OCI-LY1 (cell line): ENCODE results near the gene POLR3F.

Source experiments
- H2AFZ ChIP-seq: fragments of 200-600 bp; sonication (generic), shearing (Covaris generic); 2 replicates; pipeline ENCODE4 v1.6.0; 2014; ENCODE audit warnings: antibody characterized with exemption, mild to moderate bottlenecking, low read length
- H3F3A ChIP-seq: fragments of 200-600 bp; sonication (generic), shearing (Covaris generic); 2 replicates; pipeline ENCODE4 v1.6.0; 2014; ENCODE audit warnings: mild to moderate bottlenecking, antibody characterized with exemption, low read length, moderate library complexity; ENCODE audit not compliant: insufficient read depth
- H3K27ac ChIP-seq: fragments of 200-600 bp; sonication (generic); 2 replicates; pipeline ENCODE4 v1.5.1; 2014; ENCODE audit warnings: low read length, mixed run types, mild to moderate bottlenecking, low read depth; ENCODE audit not compliant: poor library complexity, severe bottlenecking
- H3K27me3 ChIP-seq: fragments of 200-600 bp; sonication (generic); 2 replicates; pipeline ENCODE4 v1.6.0; 2014; ENCODE audit warnings: antibody characterized with exemption, mild to moderate bottlenecking, low read length, moderate library complexity; ENCODE audit not compliant: insufficient read depth
- H3K36me3 ChIP-seq: fragments of 200-600 bp; sonication (generic); 2 replicates; pipeline ENCODE4 v1.6.1; 2014; ENCODE audit warnings: mild to moderate bottlenecking, antibody characterized with exemption, low read length, moderate library complexity, mixed read lengths; ENCODE audit not compliant: insufficient read depth
- H3K4me1 ChIP-seq: fragments of 200-600 bp; sonication (generic); 2 replicates; pipeline ENCODE4 v1.5.1; 2014; ENCODE audit warnings: mild to moderate bottlenecking, low read length, moderate library complexity; ENCODE audit not compliant: insufficient read depth, severe bottlenecking
- H3K4me2 ChIP-seq: fragments of 200-600 bp; sonication (generic), shearing (Covaris generic); 2 replicates; pipeline ENCODE4 v1.6.1; 2014; ENCODE audit warnings: low read length
- H3K4me3 ChIP-seq: fragments of 200-600 bp; sonication (generic); 2 replicates; pipeline ENCODE4 v1.5.1; 2014; ENCODE audit warnings: low read length, low read depth, mild to moderate bottlenecking, mixed read lengths; ENCODE audit not compliant: poor library complexity, severe bottlenecking
- H3K79me2 ChIP-seq: fragments of 200-600 bp; shearing (Covaris generic); 2 replicates; pipeline ENCODE4 v1.6.1; 2016; ENCODE audit warnings: mixed run types, low read length, mixed read lengths; ENCODE audit not compliant: insufficient read depth
- H3K9ac ChIP-seq: fragments of 200-600 bp; sonication (generic), shearing (Covaris generic); 2 replicates; pipeline ENCODE4 v1.6.1; 2014; ENCODE audit warnings: mild to moderate bottlenecking, low read length, mixed read lengths
- H3K9me2 ChIP-seq: fragments of 200-600 bp; sonication (generic), shearing (Covaris generic); 2 replicates; pipeline ENCODE4 v1.6.1; 2014; ENCODE audit warnings: low read depth, mild to moderate bottlenecking, low read length, mixed read lengths
- H3K9me3 ChIP-seq: fragments of 200-600 bp; shearing (Covaris generic); 2 replicates; pipeline ENCODE4 v1.6.1; 2014; ENCODE audit warnings: low read length, mixed read lengths
- H4K20me1 ChIP-seq: fragments of 200-600 bp; sonication (generic), shearing (Covaris generic); 2 replicates; pipeline ENCODE4 v1.6.0; 2016; ENCODE audit warnings: mild to moderate bottlenecking, low read length; ENCODE audit not compliant: insufficient read depth
- CTCF ChIP-seq: fragments of 200-600 bp; sonication (generic), shearing (Covaris generic); IDR thresholded peaks from 2 replicates; pipeline ENCODE4 v1.5.1; 2017; ENCODE audit warnings: mild to moderate bottlenecking, antibody characterized with exemption, low read length, moderate library complexity, mixed read lengths
- EZH2 ChIP-seq: fragments of 200-600 bp; sonication (generic), shearing (Covaris generic); IDR thresholded peaks from 2 replicates; pipeline ENCODE4 v1.8.0; 2017; ENCODE audit warnings: borderline replicate concordance, mixed run types, mild to moderate bottlenecking, antibody characterized with exemption, low read length, moderate library complexity, mixed read lengths

POLR3F gene

DNA sequence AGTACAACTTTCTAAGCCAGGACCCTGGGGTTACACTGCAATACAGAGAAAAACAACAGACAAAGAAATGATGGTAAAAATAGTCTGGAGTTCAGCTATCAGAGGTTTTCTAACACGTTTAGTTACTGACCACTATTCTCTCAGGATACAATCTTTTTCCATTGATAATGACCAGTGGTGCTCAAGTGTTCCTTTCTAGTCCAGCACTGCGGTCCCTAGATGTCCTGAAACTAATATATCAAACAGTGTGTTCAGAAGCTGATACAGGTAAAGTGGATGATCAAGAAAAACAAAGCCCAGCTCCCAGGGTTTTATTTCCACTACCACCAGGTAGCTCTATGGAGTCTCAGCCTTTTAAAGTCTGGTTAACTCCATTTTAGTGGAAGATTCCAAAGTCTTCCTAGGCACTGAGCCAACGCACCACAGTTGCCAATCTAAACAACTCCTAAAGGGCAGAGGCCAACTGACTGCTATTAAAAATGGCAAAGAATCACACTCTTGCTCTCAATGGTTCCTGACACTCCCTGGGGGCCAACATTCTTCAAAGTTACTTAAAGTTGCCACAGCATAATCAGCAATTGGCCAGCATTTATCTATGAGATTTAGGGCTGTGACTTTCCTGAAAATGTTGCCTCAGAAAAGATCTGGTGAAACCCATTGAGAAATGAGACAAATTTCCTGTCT is 38.6 kb upstream of the POLR3F start:
- Histone ChIP-seq H3K4me2 (no peak overlapping the region), H3K9ac (no peak overlapping the region), H3K9me3 (no peaks in the 10 kb centered on the region), H3K4me3 (no peak overlapping the region), H3K79me2 (no peaks in the 10 kb centered on the region), H3K9me2 (no peaks in the 10 kb centered on the region), H3K36me3 (no peaks in the 10 kb centered on the region), H4K20me1 (no peaks in the 10 kb centered on the region), H3K4me1 (no peaks in the 10 kb centered on the region), H2AFZ (no peak overlapping the region), H3F3A (no peaks in the 10 kb centered on the region), H3K27me3 (no peaks in the 10 kb centered on the region), H3K27ac (no peak overlapping the region)
- TF ChIP-seq CTCF (no peak), EZH2 (no peak)

DNA sequence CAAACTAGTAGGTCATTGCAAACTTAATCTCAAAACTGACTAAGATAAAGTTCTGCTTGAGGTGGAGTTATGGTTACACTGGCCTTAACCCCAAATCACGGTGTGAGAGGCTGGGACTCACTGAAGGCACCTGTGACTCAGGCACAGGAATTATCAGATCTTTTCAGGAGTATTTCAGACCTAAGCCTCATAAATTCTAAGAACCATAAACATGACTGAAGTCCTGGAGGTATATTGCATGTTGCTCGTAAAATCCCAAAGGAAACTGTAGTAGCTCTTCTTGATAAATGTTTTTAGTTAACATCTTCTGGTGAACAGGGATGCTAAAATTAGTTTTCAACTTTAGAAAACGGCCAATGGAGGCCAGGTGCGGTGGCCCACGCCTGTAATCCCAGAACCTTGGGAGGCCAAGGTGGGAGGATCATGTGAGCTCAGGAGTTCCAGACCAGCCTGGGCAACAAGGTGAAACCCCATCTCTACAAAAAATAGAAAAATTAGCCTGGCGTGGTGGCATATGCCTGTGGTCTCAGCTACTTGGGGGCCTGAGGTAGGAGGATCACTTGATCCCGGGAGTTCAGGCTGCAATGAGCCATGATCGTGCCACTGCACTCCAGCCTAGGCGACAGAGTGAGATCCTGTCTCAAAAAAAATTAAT is 36.9 kb upstream of the POLR3F start:
- no peaks in the 10 kb centered on the region for H4K20me1 ChIP-seq
- H3K9me3 ChIP-seq, result no peaks in the 10 kb centered on the region
- H3K9ac ChIP-seq, result no peak overlapping the region
- no peaks in the 10 kb centered on the region for H3K36me3 ChIP-seq
- H3K9me2 ChIP-seq, result no peaks in the 10 kb centered on the region
- no peak overlapping the region for H3K4me3 ChIP-seq
- H3K79me2 ChIP-seq, result no peaks in the 10 kb centered on the region
- no peaks in the 10 kb centered on the region for H3F3A ChIP-seq
- no peaks in the 10 kb centered on the region for H3K27me3 ChIP-seq
- TF ChIP-seq EZH2, result no peak
- TF ChIP-seq CTCF, result no peak
- H3K4me1 ChIP-seq, result no peaks in the 10 kb centered on the region
- H2AFZ ChIP-seq, result no peak overlapping the region
- no peak overlapping the region for H3K4me2 ChIP-seq
- H3K27ac ChIP-seq, result no peak overlapping the region

GRCh38 chr20:18431206-18431605 is 36.0 kb upstream of the POLR3F start:
- no peak overlapping the region for H3K27ac ChIP-seq
- no peaks in the 10 kb centered on the region for H3F3A ChIP-seq
- no peak for TF ChIP-seq CTCF
- TF ChIP-seq EZH2, result no peak
- H3K9me3 ChIP-seq, result no peaks in the 10 kb centered on the region
- no peaks in the 10 kb centered on the region for H3K36me3 ChIP-seq
- no peaks in the 10 kb centered on the region for H3K27me3 ChIP-seq
- H3K79me2 ChIP-seq, result no peaks in the 10 kb centered on the region
- H2AFZ ChIP-seq, result no peak overlapping the region
- no peak overlapping the region for H3K4me2 ChIP-seq
- H3K9ac ChIP-seq, result no peak overlapping the region
- no peaks in the 10 kb centered on the region for H3K9me2 ChIP-seq
- H4K20me1 ChIP-seq, result no peaks in the 10 kb centered on the region
- no peak overlapping the region for H3K4me3 ChIP-seq
- H3K4me1 ChIP-seq, result no peaks in the 10 kb centered on the region
